GM23338 (cell line): Measurements from ENCODE around the gene USP5.

ENCODE experiments used
- EZH2 ChIP-seq: fragments of 200-600 bp; sonication (generic); IDR thresholded peaks from one replicate; pipeline ENCODE4 v1.8.0; 2017; ENCODE audit warnings: antibody characterized with exemption, mild to moderate bottlenecking, low read depth; ENCODE audit not compliant: unreplicated experiment
- EZH2phosphoT487 ChIP-seq: fragments of 200-600 bp; sonication (generic); IDR thresholded peaks from one replicate; pipeline ENCODE4 v1.8.1; 2018; ENCODE audit warnings: antibody characterized with exemption; ENCODE audit not compliant: unreplicated experiment
- POLR2AphosphoS5 ChIP-seq: IDR thresholded peaks from 2 replicates; pipeline ENCODE4 v1.6.1; 2016; ENCODE audit warnings: antibody characterized with exemption, low read depth
- STAT1 ChIP-seq: IDR thresholded peaks from one replicate; pipeline ENCODE4 v1.6.1; 2016; ENCODE audit warnings: antibody characterized with exemption; ENCODE audit not compliant: unreplicated experiment
- TF ChIP-seq, protein P1 (sequence below), 2 experiments: fragments of 200-600 bp in 1 of 2; sonication (generic) in 1 of 2; conservative IDR thresholded peaks; 2 replicates each; pipeline versions ENCODE4 v1.5.1 to v1.6.1; 2016 to 2017; ENCODE audit warnings: antibody characterized with exemption in 2 of 2, low read depth in 2 of 2, mild to moderate bottlenecking in 2 of 2, moderate library complexity in 1 of 2
- TF ChIP-seq, protein P2 (sequence below): IDR thresholded peaks from 2 replicates; pipeline ENCODE4 v1.6.1; 2016; ENCODE audit warnings: antibody characterized with exemption

GRCh38 chr12:6842075-6842474 is 9.9 kb upstream of the USP5 start:
- TF ChIP-seq EZH2phosphoT487: no peak
- TF ChIP-seq, protein P1, sequence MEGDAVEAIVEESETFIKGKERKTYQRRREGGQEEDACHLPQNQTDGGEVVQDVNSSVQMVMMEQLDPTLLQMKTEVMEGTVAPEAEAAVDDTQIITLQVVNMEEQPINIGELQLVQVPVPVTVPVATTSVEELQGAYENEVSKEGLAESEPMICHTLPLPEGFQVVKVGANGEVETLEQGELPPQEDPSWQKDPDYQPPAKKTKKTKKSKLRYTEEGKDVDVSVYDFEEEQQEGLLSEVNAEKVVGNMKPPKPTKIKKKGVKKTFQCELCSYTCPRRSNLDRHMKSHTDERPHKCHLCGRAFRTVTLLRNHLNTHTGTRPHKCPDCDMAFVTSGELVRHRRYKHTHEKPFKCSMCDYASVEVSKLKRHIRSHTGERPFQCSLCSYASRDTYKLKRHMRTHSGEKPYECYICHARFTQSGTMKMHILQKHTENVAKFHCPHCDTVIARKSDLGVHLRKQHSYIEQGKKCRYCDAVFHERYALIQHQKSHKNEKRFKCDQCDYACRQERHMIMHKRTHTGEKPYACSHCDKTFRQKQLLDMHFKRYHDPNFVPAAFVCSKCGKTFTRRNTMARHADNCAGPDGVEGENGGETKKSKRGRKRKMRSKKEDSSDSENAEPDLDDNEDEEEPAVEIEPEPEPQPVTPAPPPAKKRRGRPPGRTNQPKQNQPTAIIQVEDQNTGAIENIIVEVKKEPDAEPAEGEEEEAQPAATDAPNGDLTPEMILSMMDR (conservative IDR thresholded peaks at IDR 0.05; ENCODE audit: low read depth in 2 of 2): no peak
- no peak for TF ChIP-seq STAT1
- no peak for TF ChIP-seq EZH2
- TF ChIP-seq, protein P2, sequence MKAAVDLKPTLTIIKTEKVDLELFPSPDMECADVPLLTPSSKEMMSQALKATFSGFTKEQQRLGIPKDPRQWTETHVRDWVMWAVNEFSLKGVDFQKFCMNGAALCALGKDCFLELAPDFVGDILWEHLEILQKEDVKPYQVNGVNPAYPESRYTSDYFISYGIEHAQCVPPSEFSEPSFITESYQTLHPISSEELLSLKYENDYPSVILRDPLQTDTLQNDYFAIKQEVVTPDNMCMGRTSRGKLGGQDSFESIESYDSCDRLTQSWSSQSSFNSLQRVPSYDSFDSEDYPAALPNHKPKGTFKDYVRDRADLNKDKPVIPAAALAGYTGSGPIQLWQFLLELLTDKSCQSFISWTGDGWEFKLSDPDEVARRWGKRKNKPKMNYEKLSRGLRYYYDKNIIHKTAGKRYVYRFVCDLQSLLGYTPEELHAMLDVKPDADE: no peak
- no peak for TF ChIP-seq POLR2AphosphoS5
